GM21528 (cell line): ENCODE measurements around the gene ZNF668.
"Not testable (repeated sequence)": the region's sequence is repeated elsewhere in the genome, so short reads cannot be mapped to it uniquely, and the experiment has no call there.

Source experiments
- ATAC-seq: cut with Tn5 transposase; IDR thresholded peaks from one replicate; pipeline ENCODE4 v1.9.1; 2021; ENCODE audit warnings: mild to moderate bottlenecking, moderate library complexity; ENCODE audit not compliant: unreplicated experiment, low FRiP score

The ZNF668 gene

DNA sequence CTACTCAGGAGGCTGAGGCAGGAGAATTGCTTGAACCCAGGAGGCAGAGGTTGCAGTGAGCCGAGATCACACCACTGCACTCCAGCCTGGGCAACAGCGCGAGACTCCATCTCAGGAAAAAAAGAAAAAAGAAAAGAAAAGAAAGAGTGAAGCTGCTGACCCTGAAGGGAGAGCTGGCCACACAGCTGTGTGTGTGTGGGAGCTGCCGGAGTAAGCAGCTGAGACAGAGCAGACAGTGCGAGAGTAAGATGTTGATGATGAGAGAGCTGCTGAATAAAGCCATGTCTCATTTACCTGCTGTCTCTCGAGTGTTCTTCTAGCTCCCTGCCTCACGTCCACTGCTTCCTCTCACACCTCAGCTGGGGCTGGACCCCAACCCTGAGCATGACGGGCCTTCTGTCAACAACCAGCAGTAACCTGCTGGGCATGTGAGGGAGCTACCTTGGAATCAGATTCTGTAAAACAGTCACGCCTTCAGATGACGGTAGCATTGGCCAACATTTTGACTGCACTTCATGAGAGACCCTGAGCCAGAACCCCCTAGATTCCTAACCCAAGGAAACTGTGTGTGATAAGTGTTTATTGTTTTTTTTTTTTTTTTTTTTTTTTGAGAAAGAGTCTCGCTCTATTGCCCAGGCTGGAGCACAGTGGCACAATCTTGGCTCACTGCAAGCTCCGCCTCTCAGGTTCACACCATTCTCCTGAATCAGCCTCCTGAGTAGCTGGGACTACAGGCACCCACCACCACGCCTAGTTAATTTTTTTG is 27.0 kb upstream of the ZNF668 start:
- ATAC-seq = not testable (repeated sequence)

- ATAC-seq = no peak
These were observed 26.0 kb upstream of the ZNF668 start for GRCh38 chr16:31099860-31100638.

GRCh38 chr16:31094424-31095120 is 20.5 kb upstream of the ZNF668 start, which contains the start of gene VKORC1:
Gene VKORC1 (minus strand): TSS chr16:31094797. CDS start chr16:31094729, 68 bp downstream.
- ATAC-seq = peak; percentile 88

DNA sequence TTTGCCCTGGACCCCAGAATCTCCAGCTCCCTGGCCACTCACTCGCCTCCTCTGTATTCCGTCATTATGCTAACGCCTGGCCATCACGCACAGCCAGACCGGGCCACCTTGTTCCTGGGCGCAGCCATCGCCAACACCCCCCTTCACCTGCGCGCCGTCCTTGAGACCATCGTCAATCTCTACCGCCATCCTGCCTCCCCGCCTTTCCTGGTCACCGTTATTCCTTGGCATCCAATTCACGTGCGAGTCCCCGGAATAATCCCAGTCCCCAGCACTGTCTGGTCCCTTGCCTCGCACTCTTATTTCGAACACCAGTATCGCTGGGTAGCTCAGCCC is 20.0 kb upstream of the ZNF668 start:
- no peak for ATAC-seq

DNA sequence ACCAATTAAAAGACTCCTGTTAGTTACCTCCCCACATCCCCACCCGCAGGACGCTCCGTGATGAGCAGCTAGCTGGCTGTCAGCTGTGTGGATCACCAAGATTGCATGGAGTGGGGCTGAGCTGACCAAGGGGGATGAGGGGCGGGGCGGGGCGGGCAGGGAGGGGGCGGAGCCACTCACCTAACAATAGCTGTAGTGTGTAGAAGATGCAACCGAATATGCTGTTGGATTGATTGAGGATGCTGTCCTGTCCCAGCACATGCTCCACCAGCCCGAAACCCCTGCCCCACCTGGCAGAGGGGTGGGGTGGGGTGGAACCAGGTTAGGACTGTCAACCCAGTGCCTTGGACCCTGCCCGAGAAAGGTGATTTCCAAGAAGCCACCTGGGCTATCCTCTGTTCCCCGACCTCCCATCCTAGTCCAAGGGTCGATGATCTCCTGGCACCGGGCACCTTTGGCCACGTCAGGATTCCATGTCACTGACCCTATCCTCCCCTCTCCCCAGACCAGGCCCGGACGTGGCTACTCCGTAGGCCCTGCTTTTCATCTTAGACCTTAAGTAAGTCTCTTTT is 19.2 kb upstream of the ZNF668 start:
- no peak for ATAC-seq

GRCh38 chr16:31092330-31092729 is 18.3 kb upstream of the ZNF668 start:
- ATAC-seq = no peak

DNA sequence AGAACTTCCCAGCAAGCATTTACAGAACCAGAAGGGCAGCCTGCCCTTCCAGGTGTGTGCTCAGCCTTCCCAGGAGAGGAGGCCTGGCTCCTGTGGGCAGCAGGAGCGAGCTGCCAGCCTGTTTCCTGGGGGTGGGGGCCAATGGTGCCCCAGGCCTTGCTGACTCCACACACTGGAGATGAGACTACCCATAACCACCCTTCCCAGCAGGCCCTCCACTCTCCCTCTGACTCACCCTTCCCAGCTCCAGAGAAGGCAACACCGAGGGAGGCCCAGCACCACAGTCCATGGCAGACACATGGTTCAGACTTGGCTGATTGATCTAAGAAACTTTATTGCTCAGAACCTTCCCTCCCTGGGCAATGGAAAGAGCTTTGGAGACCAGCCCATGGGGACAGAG is 16.5 kb upstream of the ZNF668 start:
- ATAC-seq = no peak

DNA sequence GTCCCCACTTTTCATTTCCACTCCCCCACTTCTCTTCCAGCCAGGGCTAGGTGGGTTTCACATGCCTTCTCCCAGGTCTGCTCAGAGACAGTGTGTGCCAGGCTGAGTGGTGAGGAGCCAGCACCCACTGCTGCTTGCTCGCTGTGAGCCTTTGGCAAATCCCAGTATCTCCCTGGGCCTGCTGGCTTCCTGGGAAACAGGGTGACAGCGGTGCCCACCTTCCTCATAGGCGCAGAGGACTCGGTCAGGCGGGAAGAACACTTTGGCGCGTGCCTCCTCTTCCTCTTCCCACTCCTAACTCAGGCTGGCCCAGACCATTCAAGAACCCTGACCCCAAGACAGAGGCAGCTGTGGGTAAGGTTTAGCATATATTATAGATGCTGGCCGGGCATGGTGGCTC is 15.2 kb upstream of the ZNF668 start:
- no peak for ATAC-seq

DNA sequence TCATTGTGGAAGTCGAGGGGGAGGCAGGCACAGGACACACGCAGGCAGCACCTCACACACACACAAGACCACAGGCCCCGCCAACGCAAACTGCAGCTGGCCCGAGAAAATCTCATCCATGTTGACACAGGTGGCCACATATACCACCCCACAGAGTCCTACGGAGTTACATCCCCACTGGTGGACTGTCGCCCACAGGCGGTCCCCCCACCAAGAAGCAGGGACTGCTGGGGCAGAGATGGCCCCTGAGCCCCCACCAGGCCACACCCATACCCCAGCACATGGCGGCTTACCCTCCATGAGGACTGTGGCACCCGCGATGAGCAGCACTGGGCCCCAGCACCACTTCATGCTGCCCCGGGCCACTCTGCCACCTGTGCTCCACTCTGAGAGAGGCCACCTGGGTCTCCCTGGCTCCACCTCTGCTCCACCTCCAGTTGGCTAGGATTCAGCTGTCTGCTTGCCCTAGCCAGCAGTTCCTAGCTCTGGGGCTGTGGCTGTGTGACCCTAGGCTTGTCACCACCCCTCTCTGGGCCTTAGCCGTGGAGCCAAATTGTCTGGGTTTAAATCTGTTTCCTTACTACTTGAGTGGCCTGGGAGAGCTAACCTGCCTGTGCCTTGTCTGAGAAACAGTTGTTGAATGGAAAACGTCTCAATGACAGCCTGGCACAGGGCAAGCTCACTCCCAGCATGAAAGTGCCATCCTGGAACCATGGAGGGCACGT is 14.6 kb upstream of the ZNF668 start, which contains the start of gene PRSS53:
PRSS53 (minus strand) TSS at position 485 of the 725 bp plus-strand sequence; CDS start at position 351, 134 bp downstream.
- no peak for ATAC-seq

GRCh38 chr16:31087971-31088370 is 13.9 kb upstream of the ZNF668 start:
- ATAC-seq = no peak

GRCh38 chr16:31087481-31087880 is 13.4 kb upstream of the ZNF668 start:
- no peak for ATAC-seq

- ATAC-seq = no peak
These were observed 12.5 kb upstream of the ZNF668 start for GRCh38 chr16:31086629-31086906.

GRCh38 chr16:31085873-31086628 is 12.0 kb upstream of the ZNF668 start:
- no peak for ATAC-seq

- ATAC-seq = no peak
These were observed 11.4 kb upstream of the ZNF668 start for GRCh38 chr16:31085411-31085810.

DNA sequence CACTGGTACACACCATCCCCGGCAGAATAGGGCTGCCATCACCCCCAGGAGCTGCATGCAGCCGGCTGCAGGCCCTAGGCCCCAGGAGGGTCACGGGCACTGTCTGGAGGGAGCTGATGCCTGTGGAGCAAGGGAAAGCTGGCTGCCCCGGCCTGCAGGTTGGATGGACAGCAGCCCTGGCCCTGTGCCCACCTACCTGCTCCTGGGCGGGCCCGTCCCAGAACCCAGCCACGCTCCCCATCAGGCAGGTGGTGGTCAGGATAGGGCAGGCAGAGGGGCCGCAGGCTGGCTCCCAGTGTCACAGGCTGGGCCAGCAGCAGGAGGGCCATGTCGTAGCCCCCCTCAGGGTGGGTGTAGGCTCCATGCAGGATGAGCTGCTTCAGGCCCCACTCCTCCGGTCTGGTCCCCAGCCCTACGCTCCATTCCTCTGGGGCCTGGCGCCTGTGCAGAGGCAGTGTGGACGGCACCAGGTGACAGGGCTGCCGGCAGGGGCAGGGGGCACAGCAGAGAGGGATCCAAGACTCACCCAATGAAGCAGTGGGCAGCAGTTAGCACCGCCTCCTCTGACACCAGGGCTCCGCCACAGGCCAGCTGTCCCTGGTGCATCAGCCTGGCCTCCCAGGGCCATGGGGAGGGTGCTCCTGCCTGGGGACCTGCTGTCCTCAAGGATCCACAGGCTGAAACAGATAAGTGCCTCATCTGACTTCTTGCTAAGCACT is 10.7 kb upstream of the ZNF668 start:
- ATAC-seq = no peak

- ATAC-seq = no peak
These were observed 9.9 kb upstream of the ZNF668 start for GRCh38 chr16:31083981-31084380.

DNA sequence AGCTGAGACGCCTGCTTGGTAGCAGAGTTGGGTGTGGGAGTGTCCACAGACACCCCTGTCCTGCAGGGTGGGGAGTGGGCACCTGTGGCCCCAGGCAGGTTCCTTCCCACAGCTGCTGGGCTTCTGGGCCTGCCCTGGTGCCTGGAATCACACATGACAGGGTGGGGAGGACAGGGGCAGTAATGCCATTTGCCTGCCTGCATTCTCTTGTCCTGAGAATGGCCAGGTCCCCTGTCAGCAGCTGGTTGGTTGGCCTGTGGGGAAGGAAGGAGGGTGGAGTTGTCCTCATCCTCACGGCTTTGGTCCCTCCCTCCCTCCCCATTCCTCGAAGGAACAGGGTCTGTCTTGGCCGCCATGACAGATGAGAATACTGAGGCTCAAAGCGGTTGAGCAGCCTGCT is 9.5 kb upstream of the ZNF668 start:
- ATAC-seq = no peak

- no peak for ATAC-seq
These were observed 9.0 kb upstream of the ZNF668 start for GRCh38 chr16:31083081-31083480.

DNA sequence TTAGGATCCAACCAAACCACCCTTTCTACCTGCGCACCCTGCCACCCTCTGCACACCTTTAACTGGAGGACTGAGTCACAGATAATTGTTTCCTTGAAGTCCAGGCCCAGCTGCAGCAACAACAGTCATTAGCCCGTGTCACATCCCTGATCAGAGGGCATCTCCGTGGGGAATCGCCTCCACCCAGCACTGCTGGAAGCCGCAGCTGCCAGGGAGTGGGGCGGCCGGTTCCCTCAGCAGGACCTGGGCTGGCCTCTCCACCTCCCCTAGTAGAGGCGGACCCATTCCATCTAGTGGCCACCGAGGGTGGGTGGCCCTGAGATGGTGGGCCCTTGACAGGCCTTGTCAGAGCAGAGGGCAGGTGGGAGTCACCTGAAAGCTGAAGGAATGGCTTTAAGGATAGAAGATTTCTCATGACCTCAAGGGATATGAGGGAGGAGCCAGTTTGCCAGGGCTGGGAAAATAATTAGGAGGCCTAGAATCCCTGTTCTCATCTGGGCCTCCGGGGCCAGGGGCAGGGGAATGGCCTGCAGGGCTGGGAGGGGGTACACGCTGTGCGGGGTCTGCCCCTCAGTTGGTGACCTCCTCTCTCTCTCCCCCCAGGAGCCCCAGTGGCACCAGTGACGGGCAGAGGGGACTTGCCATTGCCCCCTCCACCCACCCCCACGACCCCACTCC is 8.5 kb upstream of the ZNF668 start:
- ATAC-seq = no peak
